H4 (cell line): ENCODE measurements around the gene UTP11. TPM values are rescaled to one million over a fixed set of nuclear protein-coding genes. Genes with fewer than 3 reads are reported as not detected.
A peak's percentile ranks its signal among the peaks of the same experiment; 100 is the strongest.

Experiments
- DNase-seq: peaks from one replicate; pipeline ENCODE4 v3.0.0-alpha.2; 2015; ENCODE audit warnings: low spot score
- total RNA-seq: library from RNA; depleted of rRNA; stranded (reverse); fragments of >200 nt; shearing (Covaris generic); gene quantifications from 2 replicates; pipeline ENCODE4 v1.2.3, GENCODE V29; 2014

Gene UTP11
- total RNA-seq, 1 experiment from 2014 or later: 87.3 TPM

GRCh38 chr1:38003261-38004250, 9.0 kb upstream of the UTP11 start:
- DNase-seq: no peak

- DNase-seq: no peak
Observed at GRCh38 chr1:38004284-38005108, 8.0 kb upstream of the UTP11 start.

GRCh38 chr1:38005195-38006007, 7.1 kb upstream of the UTP11 start, which contains the start of gene FHL3:
Gene FHL3, minus strand, starts transcription at chr1:38005514. Its CDS starts 6,102 bp downstream, at chr1:37999412.
- no peak for DNase-seq

- no peak for DNase-seq
Observed at GRCh38 chr1:38006008-38006828, 6.3 kb upstream of the UTP11 start.

DNA sequence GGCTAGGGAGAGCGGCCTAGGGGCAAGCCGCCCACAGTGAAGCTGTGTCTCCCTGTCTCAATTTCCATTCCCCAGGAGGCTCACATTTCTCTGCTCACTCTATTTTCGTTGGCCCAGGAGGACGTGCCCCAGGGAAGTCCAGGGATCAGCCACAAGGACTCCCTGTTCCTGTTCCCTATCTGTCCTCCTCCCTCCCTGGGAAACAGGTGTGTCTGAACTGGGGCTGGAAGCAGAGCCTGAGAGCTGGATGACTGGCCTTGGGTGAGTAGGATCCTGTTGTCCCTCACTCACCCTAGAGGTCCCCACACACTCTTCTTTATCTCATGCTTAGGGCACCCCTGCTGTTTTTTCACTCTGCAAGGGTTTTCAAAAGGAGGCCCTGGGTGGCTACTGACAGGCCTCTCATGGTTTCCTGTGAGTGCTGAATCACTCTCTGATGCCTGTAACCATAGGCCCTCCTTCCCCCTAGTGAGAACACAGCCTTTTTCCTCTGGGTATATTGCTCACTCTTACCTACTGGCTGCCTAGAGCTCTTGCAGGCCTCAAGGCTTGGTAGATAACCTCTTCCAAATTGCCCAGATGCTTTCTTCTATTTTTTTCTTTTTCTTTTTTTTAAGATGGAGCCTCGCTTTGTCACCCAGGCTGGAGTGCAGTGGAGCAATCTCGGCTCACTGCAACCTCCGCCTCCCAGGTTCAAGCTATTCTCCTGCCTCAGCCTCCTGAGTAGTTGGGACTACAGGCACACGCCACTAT, 3.3 kb upstream of the UTP11 start:
- no peak for DNase-seq

GRCh38 chr1:38009841-38010180, 2.7 kb upstream of the UTP11 start:
- no peak for DNase-seq

DNA sequence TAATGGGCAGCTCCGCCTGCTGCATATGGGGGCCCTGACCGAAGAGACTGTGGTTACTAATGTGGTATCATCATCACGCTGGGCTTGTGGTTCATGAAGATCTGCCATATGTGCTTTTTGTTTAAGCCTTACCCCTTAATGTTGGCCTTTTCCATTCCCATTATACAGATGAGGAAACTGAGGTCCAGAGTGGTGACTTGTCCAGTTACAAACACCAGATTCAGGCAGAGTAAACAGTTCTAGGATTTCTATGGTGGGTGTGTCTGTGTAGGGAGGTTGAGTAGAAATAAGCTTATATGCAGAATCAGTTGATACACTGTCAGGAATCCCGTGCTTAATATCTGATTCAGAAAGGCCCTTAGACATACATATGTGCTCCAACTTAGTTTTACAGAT, 691 bp downstream of the UTP11 start:
- DNase-seq: no peak

DNA sequence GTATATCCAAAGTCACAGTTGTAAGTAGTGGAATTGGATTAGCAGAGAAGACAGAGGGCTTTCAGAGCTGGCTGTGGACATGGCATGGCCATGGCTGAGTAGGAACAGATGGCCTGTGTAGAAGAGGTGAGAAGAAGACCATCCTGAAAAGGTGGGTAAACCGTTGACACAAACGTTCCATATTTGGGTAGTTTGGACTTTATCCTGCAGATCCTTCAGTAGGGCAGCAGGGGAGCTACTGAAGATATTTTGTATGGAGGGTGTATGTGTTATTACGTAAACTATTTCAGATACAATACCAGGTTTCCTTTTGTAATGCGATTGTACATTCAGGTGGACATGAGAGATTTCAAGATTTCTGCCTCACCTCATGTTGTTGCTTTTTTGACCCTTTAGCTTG, 1.6 kb downstream of the UTP11 start:
- no peak for DNase-seq

DNA sequence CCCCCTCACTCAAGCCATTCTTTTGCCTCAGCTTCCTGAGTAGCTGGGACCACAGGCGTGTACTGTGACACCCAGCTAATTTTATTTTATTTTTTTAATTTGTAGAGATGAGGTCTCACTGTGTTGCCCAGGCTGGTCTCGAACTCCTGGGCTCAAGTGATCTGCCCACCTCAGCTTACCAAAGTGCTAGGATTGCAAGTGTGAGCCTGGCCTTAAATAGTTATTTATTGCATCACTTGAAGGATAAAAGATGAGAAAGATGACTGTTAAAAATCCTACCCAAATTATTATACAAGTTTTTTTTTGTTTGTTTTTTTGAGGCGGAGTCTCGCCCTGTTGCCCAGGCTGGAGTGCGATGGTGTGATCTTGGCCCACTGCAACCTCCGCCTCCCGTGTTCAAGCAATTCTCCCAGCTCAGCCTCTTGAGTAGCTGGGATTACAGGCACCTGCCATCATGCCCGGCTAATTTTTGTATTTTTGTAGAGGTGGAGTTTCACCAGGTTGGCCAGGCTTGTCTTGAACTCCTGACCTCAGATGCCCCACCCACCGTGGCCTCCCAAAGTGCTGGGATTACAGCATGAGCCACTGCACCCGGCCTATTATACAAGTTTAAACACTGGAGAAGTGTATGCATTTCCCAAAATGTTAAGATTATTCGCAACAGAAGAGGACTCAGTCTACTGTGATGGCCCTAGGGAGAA, 2.3 kb downstream of the UTP11 start:
- no peak for DNase-seq

- no peak for DNase-seq
Observed at GRCh38 chr1:38015978-38016725, 3.6 kb downstream of the UTP11 start.

DNA sequence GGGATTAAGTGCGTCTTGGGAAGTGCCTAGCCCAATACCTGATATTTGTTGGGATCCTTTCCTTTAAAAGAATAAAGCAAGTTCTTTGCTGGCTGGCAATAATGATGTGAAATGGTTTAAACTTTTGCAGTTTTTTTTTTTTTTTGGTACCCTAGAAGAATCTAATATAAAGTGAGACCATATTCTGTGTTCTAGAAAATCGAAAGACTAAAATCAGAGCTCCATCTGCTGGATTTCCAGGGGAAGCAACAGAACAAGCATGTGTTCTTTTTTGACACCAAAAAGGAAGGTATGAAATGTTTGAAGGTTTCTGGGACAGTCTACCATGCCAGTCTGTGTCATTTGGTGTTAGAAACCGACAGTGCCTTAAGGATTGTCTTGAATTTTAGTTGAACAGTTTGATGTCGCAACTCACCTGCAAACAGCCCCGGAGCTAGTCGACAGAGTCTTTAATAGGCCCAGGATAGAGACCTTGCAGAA, 6.4 kb downstream of the UTP11 start:
- no peak for DNase-seq

GRCh38 chr1:38020396-38020795, 7.9 kb downstream of the UTP11 start:
- DNase-seq: no peak

DNA sequence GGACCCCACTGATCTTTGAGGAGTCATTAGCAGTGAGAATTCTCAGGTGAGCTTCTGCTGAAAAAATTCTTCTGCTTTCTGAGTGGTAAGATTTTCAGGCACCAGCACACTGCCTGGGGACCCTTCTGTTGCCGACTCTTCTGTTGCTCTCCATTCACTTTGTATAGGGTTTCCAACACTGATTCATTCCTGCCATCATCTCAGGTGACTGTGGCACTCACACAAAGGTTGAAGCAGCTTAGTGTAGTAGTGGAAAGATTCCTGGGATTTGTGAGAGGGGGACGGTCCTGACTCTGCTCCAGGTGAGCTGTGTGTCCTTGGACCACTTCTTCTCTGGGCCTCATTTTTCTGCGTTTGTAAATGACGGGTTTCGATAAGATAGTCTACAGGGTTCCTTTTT, 9.4 kb downstream of the UTP11 start:
- no peak for DNase-seq

DNA sequence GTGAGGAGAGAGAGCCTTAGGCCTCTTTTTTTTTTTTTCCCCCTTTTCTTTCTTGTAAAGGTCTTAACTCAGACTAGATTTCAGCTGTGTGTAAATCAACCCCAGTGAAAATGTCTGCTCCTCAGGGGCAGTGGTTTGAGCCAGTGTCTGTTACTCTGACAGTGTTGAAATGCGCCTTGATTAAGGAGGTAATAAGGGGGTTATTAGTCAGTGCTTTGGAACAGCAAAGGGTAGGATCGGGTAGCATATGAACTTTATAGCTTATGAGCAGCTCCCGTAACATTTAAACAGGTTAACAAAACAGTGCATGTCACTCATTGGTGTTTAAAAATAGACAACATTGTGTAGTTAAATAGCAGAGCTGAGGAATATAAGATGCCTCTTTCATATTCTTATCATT, 10.3 kb downstream of the UTP11 start:
- no peak for DNase-seq

DNA sequence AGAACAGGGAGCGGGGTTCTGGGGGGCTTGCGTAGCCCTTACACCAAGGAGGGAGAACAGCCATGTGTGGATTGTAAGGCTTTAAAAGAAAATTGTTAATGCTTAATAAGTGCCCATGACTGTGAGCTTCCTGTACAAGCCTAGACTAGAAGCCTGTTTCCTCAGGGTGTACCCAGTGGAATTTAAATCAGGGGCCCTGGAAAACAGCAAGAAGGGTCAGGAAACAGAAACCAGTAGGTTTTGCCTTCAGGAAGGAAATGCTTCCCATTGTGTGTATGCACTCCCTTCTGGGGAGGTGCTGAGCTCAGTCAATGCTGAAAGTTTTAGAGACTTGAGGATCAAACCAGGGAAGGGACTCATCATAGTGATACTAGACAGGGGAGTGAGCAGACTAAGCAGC, 12.7 kb downstream of the UTP11 start:
- no peak for DNase-seq

GRCh38 chr1:38025664-38026063, 13.1 kb downstream of the UTP11 start:
- no peak for DNase-seq

- DNase-seq: peak; percentile 63
Observed at GRCh38 chr1:38026592-38027200, 14.2 kb downstream of the UTP11 start.
